HG02798 (cell line): ENCODE data around the gene SLC66A2.
"Not testable (repeated sequence)": the region's sequence is repeated elsewhere in the genome, so short reads cannot be mapped to it uniquely, and the experiment has no call there.

Experiments used
- ATAC-seq: cut with Tn5 transposase; IDR thresholded peaks from one replicate; pipeline ENCODE4 v1.9.1; 2021; ENCODE audit warnings: mild to moderate bottlenecking; ENCODE audit not compliant: unreplicated experiment, poor library complexity

The SLC66A2 gene

GRCh38 chr18:79971986-79972385 lies 20.5 kb upstream of the SLC66A2 start:
- ATAC-seq: no peak

- no peak for ATAC-seq
These were observed 19.9 kb upstream of the SLC66A2 start for GRCh38 chr18:79971211-79971952.

GRCh38 chr18:79970419-79971133 lies 19.1 kb upstream of the SLC66A2 start:
- no peak for ATAC-seq

- ATAC-seq: no peak
These were observed 13.9 kb upstream of the SLC66A2 start for GRCh38 chr18:79965119-79965902.

GRCh38 chr18:79964330-79965118 lies 13.1 kb upstream of the SLC66A2 start, which contains the start of gene HSBP1L1:
Gene HSBP1L1, plus strand, starts transcription at chr18:79964643. Its CDS starts 93 bp downstream, at chr18:79964736.
- ATAC-seq: peak; percentile 56

- no peak for ATAC-seq
These were observed 12.3 kb upstream of the SLC66A2 start for GRCh38 chr18:79963658-79964329.

- peak; percentile 78 for ATAC-seq
These were observed 11.6 kb upstream of the SLC66A2 start for GRCh38 chr18:79962835-79963657.

GRCh38 chr18:79962311-79962710 lies 10.9 kb upstream of the SLC66A2 start:
- ATAC-seq: no peak

- ATAC-seq: no peak
These were observed 10.3 kb upstream of the SLC66A2 start for GRCh38 chr18:79961527-79962291.

GRCh38 chr18:79960921-79961526 lies 9.6 kb upstream of the SLC66A2 start:
- no peak for ATAC-seq

- not testable (repeated sequence) for ATAC-seq
These were observed 8.8 kb upstream of the SLC66A2 start for GRCh38 chr18:79960161-79960801.

- ATAC-seq: no peak
These were observed 7.5 kb upstream of the SLC66A2 start for GRCh38 chr18:79958981-79959380.

GRCh38 chr18:79956276-79956675 lies 4.8 kb upstream of the SLC66A2 start:
- ATAC-seq: no peak

GRCh38 chr18:79955302-79956075 lies 4.0 kb upstream of the SLC66A2 start:
- ATAC-seq: no peak

- ATAC-seq: no peak
These were observed 3.3 kb upstream of the SLC66A2 start for GRCh38 chr18:79954791-79955190.

- ATAC-seq: no peak
These were observed 2.7 kb upstream of the SLC66A2 start for GRCh38 chr18:79953971-79954651.
